ENCODE results near the gene PUDP.
A peak's percentile ranks its signal among the peaks of the same experiment; 100 is the strongest.

The PUDP gene

DNA sequence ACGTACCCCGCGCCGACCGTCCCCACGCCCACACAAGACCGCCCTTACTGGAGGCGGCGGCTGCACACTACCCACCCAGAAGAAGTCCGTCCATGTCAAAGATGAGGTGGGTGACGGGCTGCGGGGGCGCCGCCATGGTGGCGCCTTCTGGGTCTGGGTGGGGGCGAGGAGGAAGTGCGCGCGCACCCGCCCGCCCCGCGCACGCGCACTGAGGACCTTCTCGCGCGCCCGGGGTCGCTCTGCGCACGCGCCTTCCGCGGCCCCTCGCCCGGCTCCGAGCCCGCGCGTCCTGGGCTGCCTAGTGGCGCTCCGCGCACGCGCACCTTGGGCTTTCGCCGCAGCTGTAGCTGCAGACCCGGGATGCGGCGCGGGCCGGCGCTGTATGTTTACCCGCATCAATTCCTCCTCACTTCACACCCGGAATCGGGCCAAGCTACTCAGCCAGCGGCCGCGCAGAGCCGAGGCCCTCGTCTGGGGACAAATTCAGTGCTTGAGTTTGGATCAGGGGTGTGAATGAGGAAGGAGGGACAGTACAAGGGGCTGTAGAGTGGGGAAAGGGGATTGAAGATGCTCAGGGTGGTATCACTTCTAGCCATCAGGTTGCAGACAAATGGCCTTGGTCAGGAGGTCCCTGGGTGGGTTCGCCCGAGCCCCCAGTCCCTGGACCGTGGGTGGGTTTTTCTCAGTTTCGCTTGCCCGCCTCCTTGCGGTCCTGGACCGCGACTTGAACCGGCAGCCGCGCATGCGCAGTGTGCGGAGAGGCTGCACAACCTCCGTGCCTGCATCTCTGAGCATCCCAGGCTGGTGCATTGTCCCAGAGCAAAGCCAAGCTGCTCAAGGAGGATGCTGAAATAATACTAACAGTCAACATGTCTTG lies at the start of gene PUDP:
Gene PUDP, minus strand, starts transcription at position 176 of the 877 bp plus-strand sequence. Its CDS starts 40 bp downstream, at position 136.
- TF ChIP-seq, protein P1, sequence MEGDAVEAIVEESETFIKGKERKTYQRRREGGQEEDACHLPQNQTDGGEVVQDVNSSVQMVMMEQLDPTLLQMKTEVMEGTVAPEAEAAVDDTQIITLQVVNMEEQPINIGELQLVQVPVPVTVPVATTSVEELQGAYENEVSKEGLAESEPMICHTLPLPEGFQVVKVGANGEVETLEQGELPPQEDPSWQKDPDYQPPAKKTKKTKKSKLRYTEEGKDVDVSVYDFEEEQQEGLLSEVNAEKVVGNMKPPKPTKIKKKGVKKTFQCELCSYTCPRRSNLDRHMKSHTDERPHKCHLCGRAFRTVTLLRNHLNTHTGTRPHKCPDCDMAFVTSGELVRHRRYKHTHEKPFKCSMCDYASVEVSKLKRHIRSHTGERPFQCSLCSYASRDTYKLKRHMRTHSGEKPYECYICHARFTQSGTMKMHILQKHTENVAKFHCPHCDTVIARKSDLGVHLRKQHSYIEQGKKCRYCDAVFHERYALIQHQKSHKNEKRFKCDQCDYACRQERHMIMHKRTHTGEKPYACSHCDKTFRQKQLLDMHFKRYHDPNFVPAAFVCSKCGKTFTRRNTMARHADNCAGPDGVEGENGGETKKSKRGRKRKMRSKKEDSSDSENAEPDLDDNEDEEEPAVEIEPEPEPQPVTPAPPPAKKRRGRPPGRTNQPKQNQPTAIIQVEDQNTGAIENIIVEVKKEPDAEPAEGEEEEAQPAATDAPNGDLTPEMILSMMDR (IDR thresholded peaks at IDR 0.05; ENCODE audit: control extremely low read depth, extremely low read depth, low read depth, missing control alignments) = no peak
- ChIA-PET CTCF (interaction anchor here (1.0 to 2.0 kb wide), 2 partner anchors 15 to 18 kb away, joined by 3 to 5 read pairs; no protein-coding TSS in a partner anchor), POLR2A (no interaction called here)
- DNase-seq (ENCODE audit: extremely low spot score) = peak; percentile 95

DNA sequence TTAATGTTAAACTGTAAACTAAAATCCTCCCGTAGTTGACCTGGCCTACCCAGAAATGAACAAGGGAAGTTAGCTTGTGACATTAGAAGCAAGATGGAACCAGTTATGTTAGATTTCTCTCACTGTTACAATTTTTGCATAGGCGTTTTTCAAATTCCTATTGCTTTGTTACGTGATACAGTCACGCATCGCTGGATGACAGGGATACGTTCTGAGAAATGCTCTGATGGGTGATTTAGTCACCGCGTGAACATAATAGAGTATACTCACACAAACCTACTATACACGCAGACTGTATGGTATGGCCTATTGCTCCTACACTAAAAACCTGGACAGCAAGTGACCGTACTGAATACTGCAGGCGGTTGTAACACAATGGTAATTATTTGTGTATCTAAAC lies 46.7 kb upstream of the PUDP start:
- DNase-seq (ENCODE audit: extremely low spot score) = no peak
- ChIA-PET CTCF (no interaction called here), POLR2A (no interaction called here)
- TF ChIP-seq, protein P1 (IDR thresholded peaks at IDR 0.05; ENCODE audit: control extremely low read depth, extremely low read depth, low read depth, missing control alignments) = no peak

- CTCF ChIA-PET = interaction anchor here (0.8 to 1.3 kb wide), 2 partner anchors 12 to 83 kb away, joined by 3 to 4 read pairs; no protein-coding TSS in a partner anchor
Observed at GRCh38 chrX:7192871-7193270, 44.9 kb upstream of the PUDP start.

DNA sequence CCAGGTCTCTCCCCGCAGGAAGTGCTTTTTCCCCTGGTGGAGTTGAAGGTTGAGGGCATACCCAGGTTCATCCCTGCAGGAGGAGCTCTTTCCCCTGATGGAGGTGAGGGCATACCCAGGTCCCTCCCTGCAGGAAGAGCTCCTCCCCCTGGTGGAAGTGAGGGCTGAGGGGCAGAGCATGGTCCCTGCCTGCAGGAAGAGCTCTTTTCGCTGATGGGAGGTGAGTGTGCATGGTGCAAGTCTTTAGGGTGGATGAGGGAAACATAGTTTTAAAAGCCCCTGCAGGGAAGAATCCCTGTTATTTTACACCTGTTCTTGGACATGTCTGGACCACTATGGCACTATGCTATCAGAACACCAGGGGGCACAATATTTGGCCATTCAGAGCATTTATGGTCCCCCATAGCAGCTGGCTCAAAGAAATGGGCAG lies 43.7 kb upstream of the PUDP start:
- TF ChIP-seq, protein P1 (IDR thresholded peaks at IDR 0.05; ENCODE audit: control extremely low read depth, extremely low read depth, low read depth, missing control alignments) = no peak
- ChIA-PET POLR2A (no interaction called here), CTCF (interaction anchor here (0.8 to 1.3 kb wide), 6 partner anchors 8 to 82 kb away, joined by 3 to 5 read pairs (median 4); no protein-coding TSS in a partner anchor)
- no peak for DNase-seq (ENCODE audit: extremely low spot score)

More at GRCh38 chrX:7192871-7193270, 44.9 kb upstream of the PUDP start:
- TF ChIP-seq, protein P1 (IDR thresholded peaks at IDR 0.05; ENCODE audit: control extremely low read depth, extremely low read depth, low read depth, missing control alignments) = no peak
- DNase-seq (ENCODE audit: extremely low spot score) = no peak
- POLR2A ChIA-PET = no interaction called here

DNA sequence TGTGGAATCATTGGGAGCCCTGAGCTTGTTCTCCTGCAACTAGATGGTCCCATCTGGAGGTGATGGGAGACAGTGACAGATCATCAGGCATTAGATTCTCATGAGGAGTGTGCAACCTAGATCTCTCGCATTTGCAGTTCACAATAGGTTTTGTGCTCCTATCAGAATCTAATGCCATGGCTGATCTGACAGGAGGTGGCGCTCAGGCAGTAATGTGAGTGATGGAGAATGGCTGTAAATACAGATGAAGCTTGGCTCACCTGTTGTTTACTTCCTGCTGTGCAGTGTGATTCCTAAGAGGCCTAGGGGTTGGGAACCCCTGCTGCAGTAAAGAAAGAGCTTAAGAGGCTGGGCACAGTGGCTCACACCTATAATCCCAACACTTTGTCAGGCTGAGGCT lies 42.2 kb upstream of the PUDP start:
- POLR2A ChIA-PET = no interaction called here
- no peak for DNase-seq (ENCODE audit: extremely low spot score)
- TF ChIP-seq, protein P1 (IDR thresholded peaks at IDR 0.05; ENCODE audit: control extremely low read depth, extremely low read depth, low read depth, missing control alignments) = no peak
- CTCF ChIA-PET = no interaction called here

DNA sequence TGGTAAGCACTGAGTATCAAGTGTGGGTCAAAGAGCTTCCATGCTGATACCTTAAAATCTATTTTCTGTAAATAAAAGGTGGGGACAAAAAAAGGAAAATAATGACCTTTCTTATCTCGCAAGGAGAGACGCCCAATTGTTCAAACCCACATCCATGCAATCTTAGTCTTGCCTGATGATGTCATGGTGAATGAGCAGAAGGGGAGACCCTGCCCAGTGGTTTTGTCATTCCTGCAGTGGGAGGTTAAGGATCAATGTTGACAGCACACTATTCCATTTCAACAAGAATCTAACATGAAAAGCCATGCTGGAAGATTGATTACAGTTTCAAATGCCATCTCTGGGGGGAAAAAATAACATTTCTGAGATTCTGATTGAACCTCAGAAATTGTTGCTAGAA lies 40.7 kb upstream of the PUDP start:
- CTCF ChIA-PET = no interaction called here

More for the DNA sequence above, 40.7 kb upstream of the PUDP start:
- TF ChIP-seq, protein P1 (IDR thresholded peaks at IDR 0.05; ENCODE audit: control extremely low read depth, extremely low read depth, low read depth, missing control alignments) = no peak
- no peak for DNase-seq (ENCODE audit: extremely low spot score)
- POLR2A ChIA-PET = no interaction called here

All from GM10248 (cell line).